ENCODE results near the gene PROM1. TPM values are rescaled to one million over a fixed set of nuclear protein-coding genes. Genes with fewer than 3 reads are reported as not detected.

Gene PROM1
- total RNA-seq, 1 donor from 2014 or later: not detected

DNA sequence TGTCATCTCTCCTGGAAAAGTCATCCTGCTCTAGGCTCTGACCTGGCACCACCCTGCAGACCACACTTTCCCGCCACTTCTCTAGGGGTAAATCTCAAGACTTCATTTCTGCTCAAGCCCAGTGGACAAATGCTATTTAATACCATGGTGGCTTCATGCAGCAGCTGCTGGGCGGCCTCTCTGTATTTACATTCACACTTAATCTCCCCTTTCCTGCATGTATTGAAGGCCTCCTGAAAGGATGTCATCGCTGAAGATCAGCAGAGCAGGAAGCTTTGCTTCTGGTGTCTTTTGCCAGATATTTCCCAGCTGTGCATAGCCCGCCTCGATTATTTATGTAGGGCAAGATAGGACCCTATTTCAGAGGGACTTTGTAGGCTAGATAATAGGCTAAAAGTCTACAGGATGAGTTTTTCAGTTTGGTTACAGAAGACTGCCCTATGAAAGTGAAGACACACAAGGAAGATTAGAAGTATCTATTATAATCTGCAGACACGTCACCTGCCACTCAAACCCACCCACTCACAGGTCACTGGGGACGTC is 17.2 kb downstream of the PROM1 start:
- peaks cover 8% of the 10 kb centered on the region for H3K9me3 Mint-ChIP-seq
- H3K4me1 Mint-ChIP-seq: no peaks in the 10 kb centered on the region
- no peak overlapping the region for H3K27ac Mint-ChIP-seq
- peaks cover 5% of the 10 kb centered on the region for H3K27me3 Mint-ChIP-seq
- no peak overlapping the region for H3K4me3 Mint-ChIP-seq
- intact Hi-C loops (cut with micrococcal nuclease): no loop called here
- DNase-seq: no peak
- no peaks in the 10 kb centered on the region for H3K36me3 Mint-ChIP-seq (ENCODE audit: low read depth)

DNA sequence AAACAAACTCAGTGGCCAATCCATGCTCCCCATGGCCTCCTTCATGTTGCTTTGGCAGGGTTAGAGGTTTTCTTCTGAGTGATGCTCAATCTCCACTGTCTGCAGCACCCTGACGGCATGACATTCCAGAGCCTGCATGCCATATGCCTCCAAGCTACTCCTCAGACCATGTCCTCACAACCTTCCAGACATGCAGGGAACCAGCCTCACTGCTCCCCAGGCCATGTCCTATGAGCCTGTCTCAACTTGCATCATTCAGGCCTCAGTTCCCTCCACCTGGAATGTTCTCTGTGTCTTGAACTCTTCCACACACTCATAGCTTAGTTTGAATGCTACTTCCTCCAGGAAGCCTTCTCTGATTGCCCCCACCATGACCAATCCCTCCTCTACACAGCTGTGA is 18.8 kb downstream of the PROM1 start:
- DNase-seq: no peak
- Mint-ChIP-seq H3K9me3 (peaks cover 8% of the 10 kb centered on the region), H3K36me3 (ENCODE audit: low read depth) (no peaks in the 10 kb centered on the region), H3K27me3 (peaks cover 5% of the 10 kb centered on the region), H3K4me1 (no peaks in the 10 kb centered on the region), H3K27ac (no peak overlapping the region), H3K4me3 (no peak overlapping the region)
- intact Hi-C loops (cut with micrococcal nuclease): no loop called here

GRCh38 chr4:16062601-16063000 is 21.2 kb downstream of the PROM1 start:
- no peak for DNase-seq
- Mint-ChIP-seq H3K36me3 (ENCODE audit: low read depth) (no peaks in the 10 kb centered on the region), H3K4me1 (no peaks in the 10 kb centered on the region), H3K4me3 (no peak overlapping the region), H3K9me3 (peaks cover 8% of the 10 kb centered on the region), H3K27ac (no peak overlapping the region), H3K27me3 (peaks cover 6% of the 10 kb centered on the region)
- intact Hi-C loops (cut with micrococcal nuclease): no loop called here

GRCh38 chr4:16056681-16057385 is 27.0 kb downstream of the PROM1 start:
- Mint-ChIP-seq H3K36me3 (ENCODE audit: low read depth) (no peaks in the 10 kb centered on the region), H3K27me3 (peaks cover 40% of the 10 kb centered on the region), H3K9me3 (no peaks in the 10 kb centered on the region), H3K4me1 (no peaks in the 10 kb centered on the region), H3K4me3 (no peak overlapping the region), H3K27ac (no peak overlapping the region)
- no peak for DNase-seq
- intact Hi-C loops (cut with micrococcal nuclease): no loop called here

- Mint-ChIP-seq H3K27ac (no peak overlapping the region), H3K36me3 (ENCODE audit: low read depth) (no peaks in the 10 kb centered on the region), H3K4me3 (no peak overlapping the region), H3K4me1 (no peaks in the 10 kb centered on the region), H3K27me3 (peaks cover 42% of the 10 kb centered on the region), H3K9me3 (no peaks in the 10 kb centered on the region)
- intact Hi-C loops (cut with micrococcal nuclease): no loop called here
- no peak for DNase-seq
Observed at GRCh38 chr4:16055873-16056272, 27.9 kb downstream of the PROM1 start.

DNA sequence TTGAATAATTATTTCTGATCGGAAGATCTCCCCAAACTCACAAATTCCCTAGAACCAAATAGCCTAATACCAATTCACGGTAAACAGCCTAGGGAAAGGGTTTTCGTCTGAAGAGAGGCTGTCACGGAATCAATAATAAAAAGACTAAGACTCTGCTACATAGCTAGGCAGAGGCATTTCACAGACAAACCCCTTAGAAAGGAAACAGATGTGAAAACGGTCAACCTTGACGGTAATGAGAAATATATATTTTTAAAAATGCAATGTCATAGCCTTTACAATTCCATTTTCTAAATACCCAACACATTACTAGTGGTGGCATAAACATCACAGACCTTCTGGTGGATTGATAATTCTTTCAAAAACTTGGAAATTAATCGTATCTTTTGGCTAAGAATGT is 28.4 kb downstream of the PROM1 start:
- no peaks in the 10 kb centered on the region for H3K4me1 Mint-ChIP-seq
- no peak overlapping the region for H3K4me3 Mint-ChIP-seq
- H3K36me3 Mint-ChIP-seq (ENCODE audit: low read depth): no peaks in the 10 kb centered on the region
- H3K9me3 Mint-ChIP-seq: no peaks in the 10 kb centered on the region
- H3K27me3 Mint-ChIP-seq: peaks cover 42% of the 10 kb centered on the region
- no peak overlapping the region for H3K27ac Mint-ChIP-seq
- no peak for DNase-seq
- intact Hi-C loops (cut with micrococcal nuclease): no loop called here

DNA sequence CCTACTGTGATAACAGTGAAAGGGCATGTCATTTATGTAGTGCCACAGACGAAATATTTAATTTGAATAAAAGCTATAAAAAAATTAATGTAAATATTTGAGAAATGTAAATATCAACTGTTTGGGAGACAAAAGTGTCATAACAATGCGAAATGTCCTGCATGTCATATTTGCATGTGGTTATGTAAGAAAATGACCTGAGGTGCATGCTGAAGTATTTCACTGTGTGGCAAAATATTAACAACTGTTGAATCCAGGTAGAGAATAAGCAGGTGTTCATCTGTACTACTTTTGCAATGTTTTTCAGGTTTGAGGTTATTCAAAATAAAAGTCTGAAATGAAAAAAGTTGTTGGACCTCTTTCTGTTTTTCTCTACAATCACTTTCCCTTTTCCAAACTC is 30.9 kb downstream of the PROM1 start:
- no peak for DNase-seq
- no peaks in the 10 kb centered on the region for H3K9me3 Mint-ChIP-seq
- intact Hi-C loops (cut with micrococcal nuclease): no loop called here
- peaks cover 39% of the 10 kb centered on the region for H3K27me3 Mint-ChIP-seq
- no peaks in the 10 kb centered on the region for H3K4me1 Mint-ChIP-seq
- H3K4me3 Mint-ChIP-seq: no peak overlapping the region
- H3K36me3 Mint-ChIP-seq (ENCODE audit: low read depth): no peaks in the 10 kb centered on the region
- no peak overlapping the region for H3K27ac Mint-ChIP-seq

DNA sequence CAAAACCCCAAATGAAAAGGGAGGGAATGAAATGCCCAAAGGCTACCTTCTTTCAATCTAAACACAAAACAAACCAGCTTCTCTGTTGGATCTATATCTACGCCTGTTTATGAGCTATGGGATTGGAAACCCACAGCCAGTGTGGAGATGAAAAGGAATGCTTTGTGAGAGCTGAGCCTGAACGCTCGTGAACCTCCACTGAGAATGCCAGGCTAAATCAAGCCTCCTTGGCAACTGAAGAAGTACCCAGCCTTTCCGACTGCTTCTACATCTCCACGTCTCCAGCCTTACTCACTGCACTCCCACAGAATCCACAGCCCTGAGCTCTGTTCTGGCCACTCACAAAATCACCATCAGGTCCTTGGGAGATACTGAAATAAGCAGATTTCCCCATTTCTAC is 31.8 kb downstream of the PROM1 start:
- Mint-ChIP-seq H3K4me3 (no peak overlapping the region), H3K9me3 (no peaks in the 10 kb centered on the region), H3K36me3 (ENCODE audit: low read depth) (no peaks in the 10 kb centered on the region), H3K27ac (no peak overlapping the region), H3K27me3 (peaks cover 35% of the 10 kb centered on the region), H3K4me1 (no peaks in the 10 kb centered on the region)
- intact Hi-C loops (cut with micrococcal nuclease): no loop called here
- DNase-seq: no peak

DNA sequence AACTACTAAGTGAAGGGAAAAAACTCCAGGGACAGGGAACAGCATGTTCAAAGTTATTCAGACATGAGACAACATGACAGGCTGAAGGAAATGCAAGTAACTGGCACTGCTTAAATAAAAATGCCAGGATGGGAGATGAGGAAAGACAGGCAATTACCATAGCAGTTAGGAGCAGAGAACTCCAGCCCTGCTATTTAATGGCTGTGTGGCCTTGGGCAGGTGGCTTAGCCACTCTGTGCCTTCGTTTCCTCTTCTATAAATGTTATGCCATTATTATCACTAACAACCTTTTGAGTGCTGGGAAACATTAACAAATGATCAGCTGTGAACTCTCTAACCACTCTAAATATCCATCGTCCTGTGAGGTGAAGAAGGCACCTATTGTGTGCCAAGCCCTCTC is 32.7 kb downstream of the PROM1 start:
- DNase-seq: no peak
- Mint-ChIP-seq H3K36me3 (ENCODE audit: low read depth) (no peaks in the 10 kb centered on the region), H3K4me3 (no peak overlapping the region), H3K27ac (no peak overlapping the region), H3K9me3 (no peaks in the 10 kb centered on the region), H3K27me3 (peaks cover 28% of the 10 kb centered on the region), H3K4me1 (no peaks in the 10 kb centered on the region)
- intact Hi-C loops (cut with micrococcal nuclease): no loop called here

DNA sequence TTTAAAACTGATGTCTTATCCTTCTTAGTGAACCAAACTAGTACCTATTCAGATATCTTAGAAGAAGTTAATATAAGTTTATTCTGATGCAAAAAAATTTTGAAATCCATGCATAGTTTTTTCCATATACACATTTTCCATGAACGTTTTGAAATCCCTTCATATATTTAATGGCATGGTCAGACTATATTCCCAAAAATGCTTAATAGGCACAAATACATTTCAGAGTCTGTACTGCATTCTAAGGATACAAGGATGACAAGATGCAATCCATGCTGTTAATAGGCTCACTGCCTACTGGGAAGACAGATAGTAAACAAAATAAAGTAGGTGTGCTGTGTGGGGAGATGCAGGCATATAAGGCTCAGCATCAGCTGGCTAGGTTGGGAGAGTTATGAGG is 33.2 kb downstream of the PROM1 start:
- Mint-ChIP-seq H3K4me1 (no peaks in the 10 kb centered on the region), H3K27me3 (peaks cover 24% of the 10 kb centered on the region), H3K27ac (no peak overlapping the region), H3K9me3 (no peaks in the 10 kb centered on the region), H3K4me3 (no peak overlapping the region), H3K36me3 (ENCODE audit: low read depth) (no peaks in the 10 kb centered on the region)
- intact Hi-C loops (cut with micrococcal nuclease): no loop called here
- no peak for DNase-seq

DNA sequence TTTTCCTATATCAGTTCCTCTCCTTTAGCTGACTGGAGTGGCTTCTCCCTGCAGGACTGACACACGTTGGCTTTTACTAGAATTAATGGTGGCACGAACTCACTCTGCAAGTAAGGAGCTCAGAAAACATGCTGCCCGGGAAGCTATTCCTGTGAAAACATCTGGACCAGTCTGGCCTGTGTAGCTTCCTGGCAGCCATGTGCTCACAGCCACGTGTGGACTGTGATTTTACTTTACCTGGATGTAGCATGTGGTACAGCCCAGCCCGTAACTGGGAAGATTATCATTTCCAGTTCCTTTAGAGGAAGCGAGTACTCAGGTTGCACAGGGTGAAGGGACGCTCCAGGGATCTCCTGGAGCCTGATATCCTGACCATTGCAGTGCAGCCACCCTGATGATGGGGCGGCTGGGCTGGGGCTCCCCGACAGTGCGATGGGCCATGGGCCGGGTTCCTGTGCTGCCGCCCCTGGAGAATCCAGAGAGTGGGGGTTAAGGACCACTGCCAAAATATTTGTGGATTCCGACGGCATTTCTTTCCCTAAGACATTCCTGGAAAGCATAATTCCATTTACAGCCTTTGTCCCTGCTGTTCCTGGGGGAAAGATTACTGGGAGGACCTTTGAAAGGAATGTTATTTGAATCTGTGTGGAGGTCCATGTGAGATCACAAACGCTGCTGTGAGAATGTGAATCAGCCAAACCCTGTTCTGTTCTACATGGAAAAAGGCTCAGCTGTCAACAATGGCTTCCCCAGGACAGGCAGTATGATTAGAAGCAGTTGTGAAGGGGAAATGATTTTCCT is 35.0 kb downstream of the PROM1 start:
- Mint-ChIP-seq H3K36me3 (ENCODE audit: low read depth) (no peaks in the 10 kb centered on the region), H3K4me1 (no peaks in the 10 kb centered on the region), H3K27me3 (peaks cover 11% of the 10 kb centered on the region), H3K9me3 (no peaks in the 10 kb centered on the region), H3K4me3 (no peak overlapping the region), H3K27ac (no peak overlapping the region)
- DNase-seq: no peak
- intact Hi-C loops (cut with micrococcal nuclease): no loop called here

- no peak for DNase-seq
- Mint-ChIP-seq H3K27me3 (peaks cover 4% of the 10 kb centered on the region), H3K4me1 (no peaks in the 10 kb centered on the region), H3K4me3 (no peak overlapping the region), H3K36me3 (ENCODE audit: low read depth) (no peaks in the 10 kb centered on the region), H3K9me3 (no peaks in the 10 kb centered on the region), H3K27ac (no peak overlapping the region)
- intact Hi-C loops (cut with micrococcal nuclease): no loop called here
Observed at GRCh38 chr4:16045687-16046086, 38.1 kb downstream of the PROM1 start.

- Mint-ChIP-seq H3K4me3 (no peak overlapping the region), H3K9me3 (no peaks in the 10 kb centered on the region), H3K27ac (no peak overlapping the region), H3K27me3 (peaks cover 4% of the 10 kb centered on the region), H3K36me3 (ENCODE audit: low read depth) (no peaks in the 10 kb centered on the region), H3K4me1 (no peaks in the 10 kb centered on the region)
- intact Hi-C loops (cut with micrococcal nuclease): no loop called here
- DNase-seq: no peak
Observed at GRCh38 chr4:16043642-16044498, 40.0 kb downstream of the PROM1 start.

DNA sequence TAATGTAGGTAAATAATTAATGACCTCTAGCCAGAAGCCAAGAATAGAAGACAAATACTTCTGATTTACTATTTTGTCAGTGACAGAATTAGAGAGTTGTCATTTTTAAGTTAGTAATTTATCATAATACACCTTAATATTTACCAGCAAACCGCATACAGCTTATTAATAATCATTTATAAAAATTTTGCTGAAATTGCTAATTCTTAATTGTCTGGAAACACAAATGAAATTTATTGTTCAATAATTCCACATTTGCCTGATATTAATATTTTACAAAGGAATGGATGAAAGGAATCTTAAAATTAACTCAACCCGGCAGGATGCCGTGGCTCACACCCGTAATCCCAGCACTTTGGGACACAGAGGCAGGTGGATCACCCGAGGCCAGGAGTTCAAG is 44.7 kb downstream of the PROM1 start:
- Mint-ChIP-seq H3K27me3 (peaks cover 12% of the 10 kb centered on the region), H3K36me3 (ENCODE audit: low read depth) (no peaks in the 10 kb centered on the region), H3K9me3 (no peaks in the 10 kb centered on the region), H3K27ac (no peak overlapping the region), H3K4me3 (no peak overlapping the region), H3K4me1 (no peaks in the 10 kb centered on the region)
- DNase-seq: no peak
- intact Hi-C loops (cut with micrococcal nuclease): no loop called here

Measured in activated CD4-positive, alpha-beta T cell treated with anti-CD3 and anti-CD28 coated beads, Interleukin-2, amount 10 ng/mL, durations not matched to agents 24 days and 14 days (primary cell).